Measurements from ENCODE around the gene RDH11.
"Not testable (repeated sequence)": the region's sequence is repeated elsewhere in the genome, so short reads cannot be mapped to it uniquely, and the experiment has no call there.

Gene RDH11

GRCh38 chr14:67701492-67701891 is 5.9 kb upstream of the RDH11 start, which contains the start of gene RDH12:
RDH12 (plus strand) TSS chr14:67701886; CDS start chr14:67722643, 20,757 bp downstream.
- DNase-seq, result not testable (repeated sequence)

GRCh38 chr14:67698179-67698578 is 2.6 kb upstream of the RDH11 start:
- no peak for DNase-seq

- DNase-seq, result no peak
Observed at GRCh38 chr14:67697006-67697405, 1.4 kb upstream of the RDH11 start.

- peak; percentile 74 for DNase-seq
Observed at GRCh38 chr14:67694791-67695393, 672 bp downstream of the RDH11 start.

GRCh38 chr14:67690011-67690410 is 5.6 kb downstream of the RDH11 start:
- no peak for DNase-seq

GRCh38 chr14:67683842-67684241 is 11.7 kb downstream of the RDH11 start:
- no peak for DNase-seq

- DNase-seq, result no peak
Observed at GRCh38 chr14:67680941-67681340, 14.6 kb downstream of the RDH11 start.

- DNase-seq, result no peak
Observed at GRCh38 chr14:67680121-67680602, 15.4 kb downstream of the RDH11 start.

- no peak for DNase-seq
Observed at GRCh38 chr14:67679006-67679405, 16.6 kb downstream of the RDH11 start.

- DNase-seq, result no peak
Observed at GRCh38 chr14:67675219-67675582, 20.4 kb downstream of the RDH11 start.

GRCh38 chr14:67674480-67675218 is 20.9 kb downstream of the RDH11 start, which contains the start of gene VTI1B:
VTI1B (minus strand) TSS chr14:67674632; CDS start chr14:67674489, 143 bp downstream.
- peak; percentile 82 for DNase-seq

GRCh38 chr14:67674139-67674479 is 21.5 kb downstream of the RDH11 start:
- DNase-seq, result peak; percentile 54

GRCh38 chr14:67673451-67673850 is 22.1 kb downstream of the RDH11 start:
- no peak for DNase-seq

GRCh38 chr14:67668559-67668958 is 27.0 kb downstream of the RDH11 start:
- no peak for DNase-seq

GRCh38 chr14:67666750-67667449 is 28.7 kb downstream of the RDH11 start:
- peak; percentile 13 for DNase-seq

- DNase-seq, result no peak
Observed at GRCh38 chr14:67665868-67666267, 29.7 kb downstream of the RDH11 start.

GRCh38 chr14:67663633-67664032 is 31.9 kb downstream of the RDH11 start:
- DNase-seq, result no peak

GRCh38 chr14:67653651-67654280 is 41.8 kb downstream of the RDH11 start:
- DNase-seq, result no peak

- no peak for DNase-seq
Observed at GRCh38 chr14:67652189-67652588, 43.4 kb downstream of the RDH11 start.

GRCh38 chr14:67650694-67651093 is 44.9 kb downstream of the RDH11 start:
- no peak for DNase-seq

GRCh38 chr14:67650151-67650550 is 45.4 kb downstream of the RDH11 start:
- no peak for DNase-seq

GRCh38 chr14:67646131-67646530 is 49.4 kb downstream of the RDH11 start:
- DNase-seq, result no peak

- no peak for DNase-seq
Observed at GRCh38 chr14:67645414-67645813, 50.1 kb downstream of the RDH11 start.
